Coronary artery (tissue), 2 donors: ENCODE results near the gene ENOX1.

Experiments
- DNase-seq: peaks from one replicate; pipeline ENCODE4 v3.0.0-alpha.2; 2017; ENCODE audit warnings: low spot score
- H3K27ac ChIP-seq, 2 donors: fragments of 200-600 bp; sonication (generic); one replicate each; pipeline ENCODE4 v1.5.1; 2016 to 2019
- H3K4me3 ChIP-seq: fragments of 200-600 bp; sonication (generic); 2 replicates; pipeline ENCODE4 v1.5.1; 2016; ENCODE audit warnings: mild to moderate bottlenecking, moderate library complexity
- CTCF ChIP-seq: fragments of 200-600 bp; sonication (generic); IDR thresholded peaks from one replicate; pipeline ENCODE4 v1.5.1; 2019; ENCODE audit warnings: antibody characterized with exemption

The ENOX1 gene

DNA sequence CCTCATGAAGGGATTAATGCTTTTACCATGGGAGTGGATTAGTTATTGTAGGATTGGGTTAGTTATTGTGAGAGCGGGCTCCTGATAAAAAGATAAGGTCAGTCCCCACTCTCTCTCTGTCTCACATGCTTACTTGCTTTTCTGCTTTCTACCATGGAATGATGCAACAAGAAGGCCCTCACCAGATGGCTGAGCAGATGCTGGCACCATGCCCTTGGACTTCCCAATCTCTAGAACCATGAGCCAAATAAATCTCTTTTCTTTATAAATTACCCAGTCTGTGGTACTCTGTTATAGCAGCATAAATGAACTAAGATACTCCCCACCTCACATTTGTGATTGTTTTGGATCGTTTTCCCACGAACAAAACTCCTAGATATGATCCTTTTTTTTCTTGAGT is 409.6 kb downstream of the ENOX1 start:
- no peak for DNase-seq
- no peak for TF ChIP-seq CTCF
- Histone ChIP-seq H3K4me3 (no peak overlapping the region), H3K27ac (no peak overlapping the region)

GRCh38 chr13:43376596-43376995 is 410.2 kb downstream of the ENOX1 start:
- DNase-seq, result no peak
- H3K27ac ChIP-seq, result no peak overlapping the region
- no peak for TF ChIP-seq CTCF
- H3K4me3 ChIP-seq, result no peak overlapping the region

- no peak for DNase-seq
- no peak overlapping the region for H3K4me3 ChIP-seq
- no peak overlapping the region for H3K27ac ChIP-seq
- no peak for TF ChIP-seq CTCF
These were observed 410.8 kb downstream of the ENOX1 start for GRCh38 chr13:43375797-43376465.

DNA sequence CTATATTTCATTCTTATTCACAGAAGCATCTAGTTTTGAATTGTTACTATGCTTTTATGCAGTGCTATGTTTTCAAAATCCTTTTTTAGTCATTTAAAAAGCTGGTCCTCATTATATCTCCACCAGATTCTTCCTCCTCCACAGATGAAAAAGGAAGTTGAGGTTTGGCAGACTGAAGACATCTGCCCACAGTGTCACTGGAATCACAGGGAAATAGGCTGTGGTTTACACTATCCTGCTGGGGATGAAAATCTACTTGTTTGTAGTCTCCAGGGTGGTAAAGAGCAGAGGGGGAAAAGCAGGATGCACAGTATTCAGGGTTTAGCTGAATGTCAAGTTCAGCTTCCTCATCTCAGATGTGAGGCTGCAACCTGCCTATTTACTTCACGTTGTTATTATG is 412.2 kb downstream of the ENOX1 start:
- DNase-seq, result no peak
- H3K27ac ChIP-seq, result no peak overlapping the region
- TF ChIP-seq CTCF, result no peak

GRCh38 chr13:43373400-43373799 is 413.4 kb downstream of the ENOX1 start:
- no peak for TF ChIP-seq CTCF
- Histone ChIP-seq H3K27ac (no peak overlapping the region), H3K4me3 (no peak overlapping the region)
- no peak for DNase-seq

More for the DNA sequence above, 412.2 kb downstream of the ENOX1 start:
- no peak overlapping the region for H3K4me3 ChIP-seq

GRCh38 chr13:43370842-43371241 is 415.9 kb downstream of the ENOX1 start:
- Histone ChIP-seq H3K27ac (no peak overlapping the region), H3K4me3 (no peak overlapping the region)
- no peak for DNase-seq
- no peak for TF ChIP-seq CTCF

DNA sequence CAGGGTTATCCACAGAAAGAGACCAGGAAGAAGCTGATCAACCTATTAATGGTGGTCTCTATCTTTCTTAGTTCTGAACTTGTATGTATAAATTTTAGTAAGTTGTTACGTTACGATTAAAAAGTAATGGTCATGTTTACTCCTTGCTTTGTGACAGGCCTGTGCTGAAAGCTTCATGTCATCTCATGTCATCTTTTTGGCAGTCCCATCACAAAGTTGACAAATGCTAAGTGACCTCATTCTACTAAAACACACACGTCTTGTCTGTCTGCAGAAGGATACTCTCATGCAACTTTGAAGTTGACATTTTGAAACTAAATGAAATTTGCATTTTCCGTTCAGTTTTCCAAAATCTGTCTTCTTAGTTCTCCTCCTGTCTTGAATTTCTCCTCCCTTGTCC is 417.5 kb downstream of the ENOX1 start:
- no peak for TF ChIP-seq CTCF
- H3K27ac ChIP-seq, result no peak overlapping the region
- no peak overlapping the region for H3K4me3 ChIP-seq
- DNase-seq, result no peak
